ENCODE results near the gene CDC14A.

DNA sequence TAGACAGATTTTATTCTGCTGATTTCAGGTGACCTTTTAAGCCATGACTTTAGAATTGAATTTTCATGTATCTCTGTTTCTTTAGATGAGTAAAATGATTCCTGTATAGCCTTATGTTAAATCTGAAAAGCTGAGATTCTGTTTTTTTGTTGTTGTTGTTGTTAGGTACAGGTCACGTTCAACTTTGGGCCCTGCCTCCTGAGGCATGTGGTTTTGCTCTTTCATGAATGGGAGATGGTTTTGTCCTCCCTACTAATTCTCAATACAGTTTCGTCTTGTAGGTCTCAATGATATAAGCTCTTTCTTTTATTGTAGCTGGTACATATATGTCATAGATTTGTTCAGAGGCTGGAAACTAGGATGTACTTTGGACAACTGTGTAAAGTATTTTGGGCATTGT, 79.6 kb downstream of the CDC14A start:
- TF ChIP-seq CTCF (IDR thresholded peaks at IDR 0.05) = no peak
- TF ChIP-seq POLR2A (IDR thresholded peaks at IDR 0.05) = no peak

Data from body of pancreas (tissue), 4 donors.